ENCODE measurements around the gene MIPEP.

GRCh38 chr13:23844132-23844531, 45.1 kb downstream of the MIPEP start:
- no peak for TF ChIP-seq EZH2 (IDR thresholded peaks at IDR 0.05; ENCODE audit: low read length)
- TF ChIP-seq, protein P1, sequence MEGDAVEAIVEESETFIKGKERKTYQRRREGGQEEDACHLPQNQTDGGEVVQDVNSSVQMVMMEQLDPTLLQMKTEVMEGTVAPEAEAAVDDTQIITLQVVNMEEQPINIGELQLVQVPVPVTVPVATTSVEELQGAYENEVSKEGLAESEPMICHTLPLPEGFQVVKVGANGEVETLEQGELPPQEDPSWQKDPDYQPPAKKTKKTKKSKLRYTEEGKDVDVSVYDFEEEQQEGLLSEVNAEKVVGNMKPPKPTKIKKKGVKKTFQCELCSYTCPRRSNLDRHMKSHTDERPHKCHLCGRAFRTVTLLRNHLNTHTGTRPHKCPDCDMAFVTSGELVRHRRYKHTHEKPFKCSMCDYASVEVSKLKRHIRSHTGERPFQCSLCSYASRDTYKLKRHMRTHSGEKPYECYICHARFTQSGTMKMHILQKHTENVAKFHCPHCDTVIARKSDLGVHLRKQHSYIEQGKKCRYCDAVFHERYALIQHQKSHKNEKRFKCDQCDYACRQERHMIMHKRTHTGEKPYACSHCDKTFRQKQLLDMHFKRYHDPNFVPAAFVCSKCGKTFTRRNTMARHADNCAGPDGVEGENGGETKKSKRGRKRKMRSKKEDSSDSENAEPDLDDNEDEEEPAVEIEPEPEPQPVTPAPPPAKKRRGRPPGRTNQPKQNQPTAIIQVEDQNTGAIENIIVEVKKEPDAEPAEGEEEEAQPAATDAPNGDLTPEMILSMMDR (optimal IDR thresholded peaks at IDR 0.05 in 1 of 3, IDR thresholded peaks at IDR 0.05 in 1 of 3, conservative IDR thresholded peaks at IDR 0.05 in 1 of 3; ENCODE audit: extremely low read depth in 1 of 3, insufficient read depth in 2 of 3, low read length in 3 of 3): no peak
